HCT116 (cell line): Measurements from ENCODE around the gene TNPO2.

ENCODE experiments used
- CTCF ChIP-seq, 3 experiments: fragments of 200-600 bp in 1 of 3; sonication (generic) in 1 of 3; IDR thresholded peaks in 2 of 3; conservative IDR thresholded peaks in 1 of 3; 2 replicates each; pipeline ENCODE4 v1.5.1; 2012 to 2017; ENCODE audit warnings: low read depth in 2 of 3, low read length in 2 of 3, antibody characterized with exemption in 1 of 3, borderline replicate concordance in 1 of 3, control low read depth in 1 of 3, mild to moderate bottlenecking in 1 of 3, mixed read lengths in 1 of 3, mixed run types in 1 of 3, moderate library complexity in 1 of 3; ENCODE audit not compliant: insufficient read depth in 1 of 3
- RAD21 ChIP-seq: IDR thresholded peaks from 2 replicates; pipeline ENCODE4 v1.6.1; 2012; ENCODE audit warnings: low read depth, mild to moderate bottlenecking

GRCh38 chr19:12730064-12730463 is 6.3 kb upstream of the TNPO2 start:
- TF ChIP-seq CTCF (IDR thresholded peaks at IDR 0.05 in 2 of 3, conservative IDR thresholded peaks at IDR 0.05 in 1 of 3; ENCODE audit: borderline replicate concordance in 1 of 3, insufficient read depth in 1 of 3, low read depth in 2 of 3, low read length in 2 of 3) (no peak), RAD21 (no peak)
